Mammary epithelial cell (primary cell): ENCODE results near the gene CSH1.
"Not testable (repeated sequence)": the region's sequence is repeated elsewhere in the genome, so short reads cannot be mapped to it uniquely, and the experiment has no call there.

Experiments
- EZH2 ChIP-seq: IDR thresholded peaks from 2 replicates; pipeline ENCODE4 v1.6.1; 2012; ENCODE audit warnings: low read length, inconsistent platforms, borderline replicate concordance
- TF ChIP-seq, protein P1 (sequence below), 2 donors: IDR thresholded peaks in 1 of 2; conservative IDR thresholded peaks in 1 of 2; 2 replicates each; pipeline ENCODE4 v1.5.1; 2011 to 2012; ENCODE audit warnings: inconsistent platforms in 2 of 2, low read length in 2 of 2, mild to moderate bottlenecking in 2 of 2, control low read depth in 1 of 2, low read depth in 1 of 2; ENCODE audit not compliant: insufficient read depth in 1 of 2; ENCODE audit errors: extremely low read depth in 1 of 2

DNA sequence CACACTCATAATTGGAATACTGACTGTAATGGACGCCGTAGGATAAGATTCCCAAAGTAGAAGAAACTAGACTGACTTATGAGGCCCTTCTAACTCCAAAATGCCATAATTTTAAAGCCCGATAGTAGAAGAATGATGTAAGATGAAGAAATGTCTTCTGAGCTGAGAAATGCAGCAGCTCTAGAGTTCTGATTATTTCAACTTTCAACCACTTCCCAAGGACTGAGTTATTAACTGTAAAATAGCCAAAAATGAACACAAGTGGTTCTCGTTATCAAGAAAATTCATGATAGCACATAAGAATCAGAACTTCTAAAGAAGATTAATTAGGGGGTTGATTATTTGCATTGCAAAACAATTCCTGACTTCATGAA is 26.1 kb downstream of the CSH1 start:
- TF ChIP-seq, protein P1, sequence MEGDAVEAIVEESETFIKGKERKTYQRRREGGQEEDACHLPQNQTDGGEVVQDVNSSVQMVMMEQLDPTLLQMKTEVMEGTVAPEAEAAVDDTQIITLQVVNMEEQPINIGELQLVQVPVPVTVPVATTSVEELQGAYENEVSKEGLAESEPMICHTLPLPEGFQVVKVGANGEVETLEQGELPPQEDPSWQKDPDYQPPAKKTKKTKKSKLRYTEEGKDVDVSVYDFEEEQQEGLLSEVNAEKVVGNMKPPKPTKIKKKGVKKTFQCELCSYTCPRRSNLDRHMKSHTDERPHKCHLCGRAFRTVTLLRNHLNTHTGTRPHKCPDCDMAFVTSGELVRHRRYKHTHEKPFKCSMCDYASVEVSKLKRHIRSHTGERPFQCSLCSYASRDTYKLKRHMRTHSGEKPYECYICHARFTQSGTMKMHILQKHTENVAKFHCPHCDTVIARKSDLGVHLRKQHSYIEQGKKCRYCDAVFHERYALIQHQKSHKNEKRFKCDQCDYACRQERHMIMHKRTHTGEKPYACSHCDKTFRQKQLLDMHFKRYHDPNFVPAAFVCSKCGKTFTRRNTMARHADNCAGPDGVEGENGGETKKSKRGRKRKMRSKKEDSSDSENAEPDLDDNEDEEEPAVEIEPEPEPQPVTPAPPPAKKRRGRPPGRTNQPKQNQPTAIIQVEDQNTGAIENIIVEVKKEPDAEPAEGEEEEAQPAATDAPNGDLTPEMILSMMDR (conservative IDR thresholded peaks at IDR 0.05 in 1 of 2, IDR thresholded peaks at IDR 0.05 in 1 of 2; ENCODE audit: extremely low read depth in 1 of 2, insufficient read depth in 1 of 2, low read depth in 1 of 2, low read length in 2 of 2) = not testable (repeated sequence)
- not testable (repeated sequence) for TF ChIP-seq EZH2
